ENCODE measurements around the gene C10orf143.

Gene C10orf143

DNA sequence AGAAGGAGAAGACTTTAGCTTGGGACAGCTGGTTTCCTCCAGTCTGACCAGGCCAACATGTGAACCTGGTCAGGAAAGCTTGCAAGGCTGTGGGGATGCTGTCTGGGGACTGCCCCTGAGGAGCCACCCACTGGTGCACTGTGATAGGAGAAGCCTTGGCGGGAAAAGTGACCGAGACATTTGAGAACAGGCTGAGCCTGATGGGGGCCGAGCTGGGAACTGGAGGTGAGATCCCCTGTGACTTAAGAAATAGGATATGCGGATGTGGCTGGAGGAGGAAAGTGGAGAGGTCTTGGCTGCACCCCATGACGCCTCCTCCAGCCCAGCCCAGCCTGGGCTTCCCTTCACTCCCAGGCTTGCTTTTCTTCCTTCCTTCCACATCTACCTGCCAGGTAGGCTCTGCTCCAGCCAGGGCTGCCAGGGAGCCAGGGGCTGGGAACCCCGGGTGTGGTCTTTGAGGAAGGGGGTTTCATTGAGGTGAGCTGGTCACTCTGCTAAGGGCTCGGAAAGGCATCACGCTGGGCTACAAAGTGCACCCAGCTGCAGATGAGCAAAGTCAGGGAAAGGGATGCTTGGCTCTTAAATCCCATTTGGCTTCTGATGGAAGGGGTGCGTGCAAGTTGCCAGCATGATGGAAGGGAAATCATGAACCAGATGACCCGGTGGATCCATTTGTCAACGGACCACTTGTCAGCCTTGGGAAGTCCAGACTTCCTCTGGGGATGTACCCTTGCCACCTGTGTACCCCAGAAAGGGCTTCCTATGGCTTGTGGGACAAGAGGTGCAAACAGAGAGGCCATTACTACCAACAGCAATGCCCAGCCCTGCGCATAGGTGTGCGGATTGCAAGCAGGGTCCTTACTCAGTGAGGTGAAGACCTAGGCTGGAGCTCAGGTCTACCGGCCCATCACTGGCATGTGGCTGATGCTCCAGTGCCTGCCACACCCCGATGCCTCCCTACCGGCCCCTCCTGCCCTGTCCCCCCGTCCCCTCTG is 66.3 kb downstream of the C10orf143 start:
- DNase-seq: no peak
- Histone ChIP-seq H3K27me3 (replicated peaks) (no peaks in the 10 kb centered on the region), H3K4me3 (ENCODE audit: low read depth, low read length) (no peak overlapping the region), H3K27ac (no peak overlapping the region), H3K36me3 (replicated peaks) (no peaks in the 10 kb centered on the region)
- TF ChIP-seq, protein P1, sequence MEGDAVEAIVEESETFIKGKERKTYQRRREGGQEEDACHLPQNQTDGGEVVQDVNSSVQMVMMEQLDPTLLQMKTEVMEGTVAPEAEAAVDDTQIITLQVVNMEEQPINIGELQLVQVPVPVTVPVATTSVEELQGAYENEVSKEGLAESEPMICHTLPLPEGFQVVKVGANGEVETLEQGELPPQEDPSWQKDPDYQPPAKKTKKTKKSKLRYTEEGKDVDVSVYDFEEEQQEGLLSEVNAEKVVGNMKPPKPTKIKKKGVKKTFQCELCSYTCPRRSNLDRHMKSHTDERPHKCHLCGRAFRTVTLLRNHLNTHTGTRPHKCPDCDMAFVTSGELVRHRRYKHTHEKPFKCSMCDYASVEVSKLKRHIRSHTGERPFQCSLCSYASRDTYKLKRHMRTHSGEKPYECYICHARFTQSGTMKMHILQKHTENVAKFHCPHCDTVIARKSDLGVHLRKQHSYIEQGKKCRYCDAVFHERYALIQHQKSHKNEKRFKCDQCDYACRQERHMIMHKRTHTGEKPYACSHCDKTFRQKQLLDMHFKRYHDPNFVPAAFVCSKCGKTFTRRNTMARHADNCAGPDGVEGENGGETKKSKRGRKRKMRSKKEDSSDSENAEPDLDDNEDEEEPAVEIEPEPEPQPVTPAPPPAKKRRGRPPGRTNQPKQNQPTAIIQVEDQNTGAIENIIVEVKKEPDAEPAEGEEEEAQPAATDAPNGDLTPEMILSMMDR (IDR thresholded peaks at IDR 0.05; ENCODE audit: low read depth, low read length, missing control alignments): no peak
- in situ Hi-C loops (cut with HindIII; ENCODE audit: low pct_ligation_motif_present, low sequenced_read_pairs): no loop called here

DNA sequence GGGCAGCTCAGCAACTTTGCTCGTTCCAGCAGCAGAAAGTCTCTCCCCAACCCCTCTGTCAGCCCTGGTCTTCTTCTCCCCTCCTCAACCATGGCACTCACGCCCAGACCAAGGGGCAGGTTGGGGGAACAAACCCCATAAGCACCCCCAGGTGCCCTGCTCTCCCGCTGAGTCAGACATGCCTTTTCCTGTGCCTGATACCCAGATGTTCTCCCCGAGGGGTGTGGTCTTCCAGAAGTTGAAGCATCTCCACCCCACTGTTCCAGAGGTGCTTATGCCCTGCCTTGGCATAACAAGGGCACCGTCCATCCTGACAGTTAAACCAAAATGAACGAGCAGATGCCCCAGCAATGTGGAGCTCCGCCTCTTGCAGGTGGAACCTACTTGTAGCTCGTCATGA is 67.1 kb downstream of the C10orf143 start:
- in situ Hi-C loops (cut with HindIII; ENCODE audit: low pct_ligation_motif_present, low sequenced_read_pairs): no loop called here
- Histone ChIP-seq H3K36me3 (replicated peaks) (no peaks in the 10 kb centered on the region), H3K4me3 (ENCODE audit: low read depth, low read length) (no peak overlapping the region), H3K27me3 (replicated peaks) (no peaks in the 10 kb centered on the region), H3K27ac (no peak overlapping the region)
- no peak for DNase-seq
- TF ChIP-seq, protein P1 (IDR thresholded peaks at IDR 0.05; ENCODE audit: low read depth, low read length, missing control alignments): no peak

DNA sequence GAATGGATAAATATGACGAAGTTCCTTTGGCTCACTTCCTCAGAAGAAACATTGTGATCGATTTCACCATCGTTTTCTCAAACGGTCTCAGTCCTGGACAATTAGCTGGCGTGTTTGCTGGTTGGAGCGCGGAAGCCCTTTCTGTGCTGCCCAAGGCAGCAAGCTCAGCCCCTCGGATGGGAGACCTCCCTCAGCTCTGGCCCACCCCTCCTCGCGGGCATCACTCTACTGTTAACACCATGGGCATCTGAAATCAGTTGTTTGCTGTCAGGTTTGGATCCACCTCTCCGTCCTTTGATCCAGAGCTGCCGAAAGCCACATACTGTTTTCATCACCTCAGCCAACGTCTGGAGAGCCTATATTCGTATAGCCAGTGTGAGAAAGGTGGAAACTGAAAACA is 68.2 kb downstream of the C10orf143 start:
- Histone ChIP-seq H3K4me3 (ENCODE audit: low read depth, low read length) (no peak overlapping the region), H3K36me3 (replicated peaks) (no peaks in the 10 kb centered on the region), H3K27ac (no peak overlapping the region), H3K27me3 (replicated peaks) (no peaks in the 10 kb centered on the region)
- DNase-seq: no peak
- in situ Hi-C loops (cut with HindIII; ENCODE audit: low pct_ligation_motif_present, low sequenced_read_pairs): no loop called here
- TF ChIP-seq, protein P1 (IDR thresholded peaks at IDR 0.05; ENCODE audit: low read depth, low read length, missing control alignments): no peak

DNA sequence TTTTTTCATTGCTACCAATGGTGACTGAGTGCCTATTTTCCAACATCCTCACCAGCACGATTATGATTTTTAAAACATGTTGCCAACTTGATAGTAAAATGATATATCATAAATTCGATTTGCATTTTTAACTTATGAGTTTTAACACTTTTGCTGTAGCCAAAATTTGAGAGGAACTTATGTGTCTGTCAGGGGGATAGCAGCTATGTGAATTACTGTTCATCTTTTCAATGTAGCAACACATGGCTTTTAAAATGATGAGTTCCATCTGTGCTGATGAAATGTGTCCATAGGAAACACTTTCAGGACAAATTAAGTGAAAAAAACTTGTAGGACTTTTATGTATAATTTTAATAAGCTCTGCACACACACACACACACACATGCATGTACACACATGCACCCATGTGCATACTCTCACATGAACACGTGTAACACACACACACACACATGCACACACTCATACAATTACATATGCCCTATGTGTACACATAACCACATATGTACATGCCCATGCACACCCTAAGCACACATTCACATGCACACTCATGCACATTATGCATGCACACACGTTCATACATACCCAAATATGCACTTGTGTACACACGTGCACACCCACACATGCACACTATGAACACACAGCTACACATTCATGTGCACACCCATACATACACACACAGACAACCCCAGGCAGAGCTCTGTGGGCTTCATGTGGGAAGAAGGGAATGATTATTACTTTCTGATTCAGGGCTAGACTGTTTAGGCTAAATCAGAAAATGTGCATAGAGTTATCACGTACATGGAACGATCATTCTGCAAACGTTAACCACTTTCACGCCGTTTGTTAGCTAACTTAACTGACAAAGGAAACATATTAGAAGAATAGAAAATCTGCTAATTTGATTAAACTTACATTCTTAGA is 68.9 kb downstream of the C10orf143 start:
- TF ChIP-seq, protein P1 (IDR thresholded peaks at IDR 0.05; ENCODE audit: low read depth, low read length, missing control alignments): no peak
- no peak overlapping the region for H3K27ac ChIP-seq
- no peaks in the 10 kb centered on the region for H3K36me3 ChIP-seq (replicated peaks)
- in situ Hi-C loops (cut with HindIII; ENCODE audit: low pct_ligation_motif_present, low sequenced_read_pairs): no loop called here
- no peak overlapping the region for H3K4me3 ChIP-seq (ENCODE audit: low read depth, low read length)
- H3K27me3 ChIP-seq (replicated peaks): no peaks in the 10 kb centered on the region
- no peak for DNase-seq

DNA sequence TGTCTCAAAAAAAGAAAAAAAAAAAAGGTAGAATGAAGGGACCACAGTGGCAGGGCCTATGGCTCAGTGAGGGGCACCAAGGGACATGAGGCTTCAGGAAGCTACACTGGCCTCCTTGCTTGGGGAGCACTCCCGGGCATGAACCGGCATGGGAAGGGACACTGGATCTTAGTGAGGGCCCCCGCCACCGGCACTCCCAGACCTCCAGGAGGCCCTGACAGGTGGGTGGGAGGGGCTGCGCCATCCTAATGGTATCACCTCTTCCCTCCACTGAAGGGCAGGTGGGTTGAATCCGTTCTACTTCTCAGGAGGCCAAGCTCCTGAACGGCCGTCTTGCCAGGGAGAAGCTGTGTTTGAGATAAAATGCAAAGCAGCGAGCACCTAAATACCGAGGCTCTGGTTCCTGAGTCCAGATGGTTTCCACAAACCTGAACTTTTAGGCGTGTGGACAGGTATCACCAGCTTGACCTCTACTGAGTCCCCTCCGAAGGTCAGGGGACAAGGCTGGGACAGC is 69.8 kb downstream of the C10orf143 start:
- Histone ChIP-seq H3K36me3 (replicated peaks) (no peaks in the 10 kb centered on the region), H3K4me3 (ENCODE audit: low read depth, low read length) (no peak overlapping the region), H3K27me3 (replicated peaks) (no peaks in the 10 kb centered on the region), H3K27ac (no peak overlapping the region)
- in situ Hi-C loops (cut with HindIII; ENCODE audit: low pct_ligation_motif_present, low sequenced_read_pairs): no loop called here
- DNase-seq: no peak
- TF ChIP-seq, protein P1 (IDR thresholded peaks at IDR 0.05; ENCODE audit: low read depth, low read length, missing control alignments): no peak

Measured in brain microvascular endothelial cell (primary cell).